HepG2 (cell line): ENCODE results near the gene ALOX5.

Experiments used
- ARNT ChIP-seq: fragments of 450-650 bp; IDR thresholded peaks from 2 replicates; pipeline ENCODE4 v1.6.1; 2017
- BCL3 ChIP-seq: sonication (generic); formaldehyde crosslinking; IDR thresholded peaks from 2 replicates; pipeline ENCODE4 v1.5.1; 2020; ENCODE audit warnings: mild to moderate bottlenecking, missing genetic modification reagents, moderate library complexity
- PHF21A ChIP-seq: sonication (generic); formaldehyde crosslinking; IDR thresholded peaks from 2 replicates; pipeline ENCODE4 v1.5.0; 2020; ENCODE audit warnings: mild to moderate bottlenecking, missing genetic modification reagents
- TBL1XR1 ChIP-seq: fragments of 150-350 bp; IDR thresholded peaks from 2 replicates; pipeline ENCODE4 v1.6.1; 2014; ENCODE audit warnings: borderline replicate concordance, low read length; ENCODE audit not compliant: partially characterized antibody
- ZBTB33 ChIP-seq: sonication (generic); formaldehyde crosslinking; IDR thresholded peaks from 2 replicates; pipeline ENCODE4 v1.4.0; 2020; ENCODE audit warnings: missing genetic modification reagents

- no peak for TF ChIP-seq BCL3 (CRISPR knock-in tag)
- no peak for TF ChIP-seq ARNT
- TF ChIP-seq ZBTB33 (CRISPR knock-in tag): no peak
- TF ChIP-seq TBL1XR1: no peak
- no peak for TF ChIP-seq PHF21A (CRISPR knock-in tag)
Measured at GRCh38 chr10:45371560-45371959, 2.5 kb upstream of the ALOX5 start.
